GM19240 (cell line): Measurements from ENCODE around the gene SMPD1.
A peak's percentile ranks its signal among the peaks of the same experiment; 100 is the strongest.

Experiments used
- DNase-seq: peaks from one replicate; pipeline ENCODE4 v3.0.0; 2011; ENCODE audit warnings: low spot score; ENCODE audit not compliant: insufficient read length

SMPD1 gene

GRCh38 chr11:6389905-6390717 lies at the start of gene SMPD1:
Gene SMPD1 (plus strand): TSS chr11:6390474. CDS start chr11:6390599, 125 bp downstream.
- DNase-seq, result peak; percentile 80

GRCh38 chr11:6345366-6345765 lies 44.9 kb upstream of the SMPD1 start:
- DNase-seq, result no peak

- no peak for DNase-seq
These were observed 40.2 kb upstream of the SMPD1 start for GRCh38 chr11:6350043-6350442.

- no peak for DNase-seq
These were observed 39.8 kb upstream of the SMPD1 start for GRCh38 chr11:6350486-6350885.

DNA sequence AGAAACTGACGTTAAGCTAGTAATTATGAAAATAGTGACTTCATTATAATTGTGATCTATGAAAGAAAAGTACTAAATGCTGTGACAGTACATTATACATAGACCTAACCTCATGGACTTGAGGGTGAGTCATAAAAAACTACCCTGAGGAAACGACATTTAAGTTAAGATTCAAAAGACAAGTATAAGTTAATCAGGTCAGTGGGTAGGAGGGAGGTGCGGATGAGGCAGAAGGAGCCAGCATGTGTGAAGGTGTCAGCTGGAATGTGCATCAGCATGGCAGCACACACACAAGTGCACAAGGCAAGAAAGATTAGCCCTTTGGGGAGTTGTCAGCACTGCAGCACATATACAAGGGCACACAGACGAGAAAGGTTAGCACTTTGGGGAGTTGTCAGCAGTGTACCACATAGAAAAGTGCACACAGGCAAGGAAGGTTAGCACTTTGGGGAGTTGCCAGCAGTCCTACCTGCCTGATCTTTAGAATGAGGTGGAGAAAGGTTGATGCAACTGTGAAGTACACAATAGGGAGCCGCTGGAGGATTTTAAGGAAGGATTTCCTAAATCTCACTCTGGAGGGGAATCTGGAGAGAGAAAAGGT lies 38.4 kb upstream of the SMPD1 start:
- DNase-seq, result no peak

GRCh38 chr11:6353367-6353987 lies 36.8 kb upstream of the SMPD1 start:
- peak; percentile 48 for DNase-seq

DNA sequence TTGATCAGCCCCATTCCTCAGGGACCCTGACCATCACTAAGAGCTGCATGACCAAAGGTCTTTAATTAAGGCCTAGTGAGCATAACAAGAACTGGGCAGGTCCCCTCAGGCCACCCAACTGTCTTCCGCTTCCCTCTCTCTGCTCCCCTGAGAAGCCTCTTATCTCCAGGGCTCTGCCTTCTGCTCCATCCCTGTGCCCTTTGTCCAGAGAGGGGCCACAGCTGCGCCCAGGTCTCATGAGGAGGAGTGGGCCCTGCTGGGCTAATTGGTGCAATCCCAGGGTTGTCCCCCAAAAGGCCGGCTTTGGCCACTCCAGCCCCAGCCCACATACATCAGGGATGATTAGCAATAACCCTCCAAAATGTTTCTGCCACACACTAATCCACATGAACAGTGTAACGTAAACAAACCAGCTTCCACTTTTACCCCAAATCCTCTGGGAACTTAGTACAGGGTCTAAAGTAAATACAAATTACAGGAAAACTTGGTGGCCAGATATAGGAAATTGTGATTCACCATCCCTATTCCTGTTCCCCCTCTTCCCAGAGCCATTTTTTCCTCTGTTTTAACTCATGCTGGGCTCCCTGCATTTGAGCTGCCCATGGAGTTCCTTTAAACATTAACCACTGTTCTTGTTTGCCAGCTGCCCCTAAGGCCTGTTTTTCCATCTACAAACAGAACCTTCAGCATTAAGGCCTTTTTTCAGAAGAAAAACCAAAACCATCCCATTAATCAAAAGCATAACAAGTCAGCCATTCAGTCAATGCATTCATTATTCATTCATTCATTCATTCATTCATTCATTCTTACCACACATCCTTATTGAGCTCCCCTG lies 35.4 kb upstream of the SMPD1 start:
- DNase-seq, result no peak

GRCh38 chr11:6356503-6357055 lies 33.7 kb upstream of the SMPD1 start:
- no peak for DNase-seq

- no peak for DNase-seq
These were observed 33.1 kb upstream of the SMPD1 start for GRCh38 chr11:6357222-6357621.

- no peak for DNase-seq
These were observed 30.1 kb upstream of the SMPD1 start for GRCh38 chr11:6360183-6360582.

GRCh38 chr11:6362185-6362872 lies 27.9 kb upstream of the SMPD1 start:
- DNase-seq, result no peak

GRCh38 chr11:6362873-6363678 lies 27.2 kb upstream of the SMPD1 start:
- peak; percentile 61 for DNase-seq

DNA sequence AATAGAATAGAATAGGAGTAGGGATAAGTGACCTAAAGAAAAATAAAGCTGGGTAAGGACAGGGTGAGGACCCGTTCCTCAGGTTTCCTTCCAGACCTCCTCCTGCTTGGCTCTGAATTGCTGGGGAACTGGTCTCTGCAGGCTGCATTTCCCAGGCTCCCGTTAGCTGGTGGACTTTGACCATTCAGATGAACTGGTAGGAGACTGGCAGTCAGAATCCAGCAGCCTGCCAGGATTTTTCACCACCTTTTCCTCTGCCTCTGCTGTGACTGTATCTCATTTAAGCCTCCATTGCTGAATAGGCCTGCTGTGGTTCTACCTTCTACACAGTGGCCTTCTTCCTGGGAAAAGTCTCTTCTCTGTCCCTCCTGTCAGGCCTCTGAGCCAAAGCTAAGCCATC lies 24.6 kb upstream of the SMPD1 start:
- no peak for DNase-seq

DNA sequence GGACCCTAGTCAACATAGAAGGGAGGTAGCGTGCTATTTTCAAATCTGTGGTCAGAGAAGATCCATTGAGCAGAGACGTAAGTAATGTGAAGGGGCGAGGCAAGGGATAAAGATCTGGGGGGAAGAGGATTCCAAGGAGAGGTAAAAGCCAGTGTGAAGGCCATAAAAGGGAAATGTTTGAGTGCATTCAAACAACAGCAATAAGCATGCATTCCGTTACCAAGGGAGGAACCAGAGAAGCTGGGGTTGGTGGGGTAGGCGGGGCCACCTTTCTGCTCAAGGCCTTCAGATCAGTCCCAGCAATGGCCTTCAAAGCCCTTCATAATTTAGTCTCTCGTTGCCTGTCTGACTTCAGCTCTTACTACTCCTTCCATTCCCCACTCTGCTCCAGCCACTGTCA lies 18.4 kb upstream of the SMPD1 start:
- no peak for DNase-seq

DNA sequence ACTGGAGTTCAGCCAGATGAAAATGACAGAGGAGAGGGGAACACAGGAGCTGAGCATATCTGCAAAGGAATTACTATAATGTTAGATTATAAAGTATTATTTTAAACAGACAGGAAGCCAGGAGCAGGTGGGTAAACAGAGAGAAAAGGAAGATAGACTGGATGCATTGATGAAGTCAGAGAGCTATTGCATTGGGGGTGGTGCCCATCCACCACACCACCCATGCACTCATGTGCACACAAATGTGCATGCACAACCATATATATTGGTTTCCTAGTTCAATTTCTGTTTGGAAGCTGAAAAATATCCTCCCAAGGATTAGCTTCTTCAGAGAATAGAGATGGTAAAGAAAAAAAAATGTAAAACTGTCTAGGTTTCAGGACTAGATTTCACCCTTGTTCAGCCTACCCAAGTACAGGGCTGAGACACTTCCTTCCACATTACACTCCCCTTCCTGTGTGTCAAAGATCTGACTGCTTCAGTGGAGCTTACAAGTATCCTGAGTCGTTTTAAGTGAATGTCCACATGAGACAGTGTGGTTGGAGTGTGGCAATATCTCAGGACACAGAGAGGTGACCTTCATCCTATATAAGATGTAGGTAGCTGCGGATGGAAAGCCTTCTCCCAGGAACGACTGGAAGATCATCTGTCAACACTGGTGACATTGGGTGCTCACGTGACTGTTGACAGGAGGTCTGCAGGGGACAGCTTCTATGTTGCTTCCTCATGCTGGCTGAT lies 12.2 kb upstream of the SMPD1 start:
- DNase-seq, result no peak

GRCh38 chr11:6378640-6378989 lies 11.7 kb upstream of the SMPD1 start:
- DNase-seq, result no peak

- no peak for DNase-seq
These were observed 5.1 kb upstream of the SMPD1 start for GRCh38 chr11:6385046-6385777.

- DNase-seq, result no peak
These were observed 2.3 kb upstream of the SMPD1 start for GRCh38 chr11:6387811-6388599.
